ENCODE measurements around the gene AQP5. TPM values are rescaled to one million over a fixed set of nuclear protein-coding genes. Genes with fewer than 3 reads are reported as not detected.

Gene AQP5
- total and polyA plus RNA-seq, 2 of the 8 experiments (the other 6 are each of a cell fraction or from before 2014, with no cell fraction given) = 2.5 to 3.2 TPM

DNA sequence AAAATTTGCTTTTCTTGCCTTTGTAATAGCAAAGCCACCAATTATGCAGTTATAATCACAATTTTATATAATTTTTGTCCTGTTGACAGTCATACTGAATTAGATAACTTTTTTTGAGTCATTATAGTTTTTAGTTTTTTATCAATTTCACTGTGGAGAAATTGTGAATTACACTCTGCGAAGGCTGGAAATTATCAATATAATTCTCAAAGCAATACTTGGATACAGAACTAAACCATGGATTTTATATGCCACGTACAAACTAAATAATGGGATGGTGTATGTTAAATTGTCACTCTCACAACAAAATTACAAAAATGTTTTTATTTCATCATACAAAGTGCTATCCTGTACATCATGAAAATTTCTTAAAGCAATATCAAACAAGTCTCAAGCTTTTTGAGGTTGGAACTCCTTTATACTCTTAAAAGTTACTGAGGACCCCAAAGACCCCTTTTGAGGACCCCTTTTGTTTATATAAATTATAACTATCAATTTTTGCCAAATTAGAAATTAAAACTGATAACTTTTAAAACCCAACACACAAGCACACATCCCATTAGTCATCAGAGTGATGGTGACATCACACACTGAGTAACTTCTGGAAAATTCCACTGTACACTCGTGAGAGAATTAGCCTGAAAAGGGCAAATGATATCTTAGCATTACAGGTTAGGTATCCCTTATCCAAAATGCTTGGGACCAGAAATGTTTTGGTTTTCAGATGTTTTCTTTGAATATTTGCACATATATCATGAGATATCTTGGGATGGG lies 31.0 kb upstream of the AQP5 start:
- H2BK12ac ChIP-seq (ENCODE audit: low read depth, low read length) = no peak overlapping the region
- no peak overlapping the region for H2BK15ac ChIP-seq (ENCODE audit: low read length)
- no peak overlapping the region for H3K18ac ChIP-seq (ENCODE audit: extremely low read depth, low read length)
- H3K23ac ChIP-seq (ENCODE audit: insufficient read length) = no peak overlapping the region
- no peak overlapping the region for H3K4ac ChIP-seq (replicated peaks; ENCODE audit: insufficient read length, low read depth, low read length)
- H3K4me3 ChIP-seq (ENCODE audit: extremely low read depth in 1 of 4, insufficient read depth in 2 of 4, low read depth in 3 of 4, low read length in 4 of 4) = no peak overlapping the region
- CTCF ChIA-PET (ENCODE audit: partially characterized antibody) = interaction anchor here (0.6 to 3.8 kb wide), 5 partner anchors 15 to 713 kb away, joined by 3 to 21 read pairs (median 9); no protein-coding TSS in a partner anchor
- DNase-seq (ENCODE audit: low read depth in 1 of 2, low spot score in 2 of 2) (no peak), FAIRE-seq (no peak)
- H3K79me2 ChIP-seq (ENCODE audit: control insufficient read depth in 1 of 2, insufficient read depth in 2 of 2, low read length in 2 of 2) = no peaks in the 10 kb centered on the region
- H4K5ac ChIP-seq (ENCODE audit: insufficient read length, low read depth, low read length) = no peak overlapping the region
- no peak overlapping the region for H2BK120ac ChIP-seq (replicated peaks; ENCODE audit: low read depth, low read length)
- H3K14ac ChIP-seq (ENCODE audit: insufficient read length) = no peak overlapping the region
- no peaks in the 10 kb centered on the region for H3K9me3 ChIP-seq (ENCODE audit: insufficient read depth in 2 of 2, low read depth in 1 of 2, low read length in 1 of 2)
- H3K27me3 ChIP-seq (replicated peaks in 1 of 4; ENCODE audit: control insufficient read depth in 3 of 4, extremely low read depth in 1 of 4, insufficient read depth in 3 of 4, low read length in 3 of 4) = no peaks in the 10 kb centered on the region; a peak in 1 of 7 replicates
- H3K4me2 ChIP-seq (ENCODE audit: insufficient read depth in 1 of 2, low read depth in 2 of 2, low read length in 2 of 2) = no peak overlapping the region
- no peak overlapping the region for H2BK5ac ChIP-seq (ENCODE audit: low read depth, low read length)
- no peaks in the 10 kb centered on the region for H3K36me3 ChIP-seq (ENCODE audit: control insufficient read depth in 2 of 4, insufficient read depth in 4 of 4, low read length in 3 of 4)
- no peak overlapping the region for H2BK20ac ChIP-seq (ENCODE audit: low read length)
- no peak overlapping the region for H2AK5ac ChIP-seq (ENCODE audit: low read depth, low read length)
- no peak for TF ChIP-seq RNF2 (IDR thresholded peaks at IDR 0.05; ENCODE audit: borderline replicate concordance, low read depth, low read length, missing control alignments, poor library complexity, severe bottlenecking)
- no peak for TF ChIP-seq GABPA (IDR thresholded peaks at IDR 0.05; ENCODE audit: borderline replicate concordance, insufficient read depth, low read length)
- no peak for TF ChIP-seq ASH2L (IDR thresholded peaks at IDR 0.05; ENCODE audit: low read length)
- no peak for TF ChIP-seq SUZ12 (IDR thresholded peaks at IDR 0.05; ENCODE audit: low read length)
- TF ChIP-seq, protein P1, sequence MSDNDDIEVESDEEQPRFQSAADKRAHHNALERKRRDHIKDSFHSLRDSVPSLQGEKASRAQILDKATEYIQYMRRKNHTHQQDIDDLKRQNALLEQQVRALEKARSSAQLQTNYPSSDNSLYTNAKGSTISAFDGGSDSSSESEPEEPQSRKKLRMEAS (IDR thresholded peaks at IDR 0.05) = no peak
- TF ChIP-seq GTF2F1 (IDR thresholded peaks at IDR 0.05; ENCODE audit: borderline replicate concordance, low read depth, low read length) = no peak
- no peak for TF ChIP-seq BCL11A (IDR thresholded peaks at IDR 0.05; ENCODE audit: low read depth in 2 of 2, low read length in 2 of 2)
- TF ChIP-seq RFX5 (IDR thresholded peaks at IDR 0.05; ENCODE audit: borderline replicate concordance, low read depth, low read length) = no peak
- TF ChIP-seq POU5F1 (IDR thresholded peaks at IDR 0.05; ENCODE audit: low read depth, low read length) = no peak
- TF ChIP-seq POLR2A (IDR thresholded peaks at IDR 0.05; ENCODE audit: control extremely low read depth in 1 of 2, low read depth in 2 of 2, low read length in 2 of 2) = no peak
- TF ChIP-seq, protein P2, sequence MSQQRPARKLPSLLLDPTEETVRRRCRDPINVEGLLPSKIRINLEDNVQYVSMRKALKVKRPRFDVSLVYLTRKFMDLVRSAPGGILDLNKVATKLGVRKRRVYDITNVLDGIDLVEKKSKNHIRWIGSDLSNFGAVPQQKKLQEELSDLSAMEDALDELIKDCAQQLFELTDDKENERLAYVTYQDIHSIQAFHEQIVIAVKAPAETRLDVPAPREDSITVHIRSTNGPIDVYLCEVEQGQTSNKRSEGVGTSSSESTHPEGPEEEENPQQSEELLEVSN (IDR thresholded peaks at IDR 0.05) = no peak
- TF ChIP-seq MAFK (IDR thresholded peaks at IDR 0.05; ENCODE audit: low read depth, low read length) = no peak
- H3K27ac ChIP-seq (ENCODE audit: low read depth, low read length) = no peak overlapping the region
- H4K8ac ChIP-seq (ENCODE audit: extremely low read depth, insufficient read depth, low read length) = no peak overlapping the region
- H2AFZ ChIP-seq (ENCODE audit: low read length) = no peak overlapping the region
- H3K79me1 ChIP-seq (ENCODE audit: low read depth, low read length) = no peaks in the 10 kb centered on the region
- no peak overlapping the region for H4K91ac ChIP-seq (replicated peaks; ENCODE audit: insufficient read length, low read length)
- H3K23me2 ChIP-seq (ENCODE audit: low read depth, low read length) = no peaks in the 10 kb centered on the region
- no peak overlapping the region for H3K9ac ChIP-seq (replicated peaks in 1 of 4; ENCODE audit: extremely low read depth in 1 of 4, low read depth in 3 of 4, low read length in 3 of 4)
- WGBS, 2 experiments (ENCODE audit: extremely low coverage in 1 of 2, insufficient coverage in 1 of 2, insufficient read length in 1 of 2, insufficient replicate concordance in 2 of 2, low coverage in 1 of 2, low lambda C conversion rate in 2 of 2, missing lambda C conversion rate in 1 of 2) = 90% methylated on average over 3 of the region's 3 CpGs; no CpG with 5 or more reads in 1 of the 2 experiments
- POLR2A ChIA-PET (ENCODE audit: partially characterized antibody) = interaction anchor here (0.9 kb wide), 1 partner anchor 12 kb away, joined by 4 read pairs; no protein-coding TSS in a partner anchor
- no peaks in the 10 kb centered on the region for H3K4me1 ChIP-seq (replicated peaks in 1 of 4; ENCODE audit: control insufficient read depth in 3 of 4, insufficient read depth in 4 of 4, low read length in 3 of 4)
- H4K20me1 ChIP-seq (replicated peaks in 1 of 2; ENCODE audit: control insufficient read depth in 1 of 2, insufficient read depth in 2 of 2, low read length in 2 of 2) = no peaks in the 10 kb centered on the region
- no peak overlapping the region for H3K56ac ChIP-seq (replicated peaks; ENCODE audit: insufficient read length, low read depth, low read length)

Measured in H1 (cell line).